ENCODE data around the gene FANCC.

Gene FANCC

GRCh38 chr9:95060234-95060633, 257.3 kb downstream of the FANCC start:
- DNase-seq: no peak

- no peak for DNase-seq
Observed at GRCh38 chr9:95058795-95059386, 258.6 kb downstream of the FANCC start.

- DNase-seq: no peak
Observed at GRCh38 chr9:95058121-95058785, 259.3 kb downstream of the FANCC start.

GRCh38 chr9:95057101-95057500, 260.4 kb downstream of the FANCC start:
- DNase-seq: no peak

- DNase-seq: no peak
Observed at GRCh38 chr9:95055851-95056551, 261.5 kb downstream of the FANCC start.

- DNase-seq: no peak
Observed at GRCh38 chr9:95055334-95055850, 262.1 kb downstream of the FANCC start.

GRCh38 chr9:95053611-95054570, 263.6 kb downstream of the FANCC start:
- no peak for DNase-seq

GRCh38 chr9:95049761-95050160, 267.7 kb downstream of the FANCC start:
- no peak for DNase-seq

Data from NCI-H524 treated with DMSO at 0.1 percent for 48 hours (cell line).